C4-2B (cell line): ENCODE data around the gene MKKS.

ENCODE experiments used
- CTCF ChIP-seq: fragments of 450-650 bp; conservative IDR thresholded peaks from 2 replicates; pipeline ENCODE4 v1.5.1; 2017; ENCODE audit warnings: mild to moderate bottlenecking
- ZFX ChIP-seq: fragments of 450-650 bp; IDR thresholded peaks from 2 replicates; pipeline ENCODE4 v1.6.1; 2017

DNA sequence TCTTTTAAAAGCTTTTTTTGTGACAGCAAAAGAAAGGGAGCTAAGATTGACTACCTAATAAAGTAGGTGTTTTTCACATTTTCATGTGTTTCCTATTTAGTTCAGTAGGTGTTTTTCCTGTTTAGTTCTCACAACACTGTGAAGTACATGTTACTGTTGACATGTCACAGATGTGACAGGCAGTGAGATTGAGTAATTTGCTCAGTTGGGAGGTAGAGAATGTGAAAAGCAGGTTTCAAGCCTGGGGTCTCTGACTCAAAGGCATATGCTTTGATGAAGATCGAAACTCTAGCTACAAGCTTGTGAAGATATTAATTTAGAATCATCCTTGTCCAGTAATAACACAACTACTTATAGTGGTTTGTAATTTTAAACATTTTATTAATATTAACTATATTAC lies 44.2 kb upstream of the MKKS start:
- no peak for TF ChIP-seq CTCF
- no peak for TF ChIP-seq ZFX
